Body of pancreas (tissue), 4 donors: ENCODE results near the gene ACBD6. TPM values are rescaled to one million over a fixed set of nuclear protein-coding genes. Genes with fewer than 3 reads are reported as not detected.

ENCODE experiments used
- ATAC-seq: fragments of 150-250 bp; one replicate; pipeline ENCODE4 v1.9.1; 2016
- DNase-seq, 4 donors: peaks; one replicate each; pipeline ENCODE4 v3.0.0-alpha.2; 2019
- H3K27ac ChIP-seq, 4 donors: fragments of 200-600 bp; sonication (generic); 1 replicate in 3 of 4; 2 replicates in 1 of 4; pipeline versions ENCODE4 v1.5.1 to v1.6.1; 2016 to 2019; ENCODE audit warnings: mild to moderate bottlenecking in 1 of 4, mixed read lengths in 1 of 4, moderate library complexity in 1 of 4
- H3K27me3 ChIP-seq, 2 donors: fragments of 200-600 bp; sonication (generic); one replicate each; pipeline ENCODE4 v1.6.0; 2016; ENCODE audit warnings: mild to moderate bottlenecking in 1 of 2
- H3K36me3 ChIP-seq, 2 donors: fragments of 200-600 bp; sonication (generic); replicated peaks in 1 of 2; 2 replicates each; pipeline ENCODE4 v1.5.1; 2016; ENCODE audit warnings: low read depth in 2 of 2; ENCODE audit not compliant: insufficient read depth in 1 of 2
- H3K4me1 ChIP-seq: fragments of 200-600 bp; sonication (generic); one replicate; pipeline ENCODE4 v1.6.0; 2016
- H3K4me3 ChIP-seq, 2 donors: fragments of 200-600 bp; sonication (generic); 1 replicate in 1 of 2; 2 replicates in 1 of 2; pipeline ENCODE4 v1.5.1; 2016 to 2019
- H3K9me3 ChIP-seq, 3 donors: fragments of 200-600 bp; sonication (generic); 1 replicate in 2 of 3; 2 replicates in 1 of 3; pipeline ENCODE4 v1.5.1; 2016
- CTCF ChIP-seq, 7 experiments: fragments of 450-650 bp in 4 of 7; fragments of 200-600 bp in 3 of 7; sonication (generic) in 3 of 7; IDR thresholded peaks; one replicate each; pipeline ENCODE4 v1.5.1; 2016 to 2019; ENCODE audit warnings: antibody characterized with exemption in 7 of 7
- POLR2A ChIP-seq, 3 donors: fragments of 450-650 bp; IDR thresholded peaks; one replicate each; pipeline ENCODE4 v1.6.1; 2016; ENCODE audit warnings: antibody characterized with exemption in 3 of 3, mild to moderate bottlenecking in 2 of 3
- WGBS, 2 donors: methylation state at CpG; one replicate each; pipeline ENCODE4 v1.1.5; 2017; 5-methylcytosine and 5-hydroxymethylcytosine counted together
- intact Hi-C: fragments of 100-400 bp; cut with DNase I; formaldehyde crosslinking; loops from one replicate; pipeline ENCODE4 v1.15.1; 2023
- total RNA-seq, 2 donors: library from RNA; depleted of rRNA; stranded (reverse); fragments of >200 nt; gene quantifications; one replicate each; pipeline ENCODE4 v1.1.0, GENCODE V29; 2016

ACBD6 gene
- total RNA-seq, 2 donors from 2014 or later = 37.4 to 49.4 TPM

DNA sequence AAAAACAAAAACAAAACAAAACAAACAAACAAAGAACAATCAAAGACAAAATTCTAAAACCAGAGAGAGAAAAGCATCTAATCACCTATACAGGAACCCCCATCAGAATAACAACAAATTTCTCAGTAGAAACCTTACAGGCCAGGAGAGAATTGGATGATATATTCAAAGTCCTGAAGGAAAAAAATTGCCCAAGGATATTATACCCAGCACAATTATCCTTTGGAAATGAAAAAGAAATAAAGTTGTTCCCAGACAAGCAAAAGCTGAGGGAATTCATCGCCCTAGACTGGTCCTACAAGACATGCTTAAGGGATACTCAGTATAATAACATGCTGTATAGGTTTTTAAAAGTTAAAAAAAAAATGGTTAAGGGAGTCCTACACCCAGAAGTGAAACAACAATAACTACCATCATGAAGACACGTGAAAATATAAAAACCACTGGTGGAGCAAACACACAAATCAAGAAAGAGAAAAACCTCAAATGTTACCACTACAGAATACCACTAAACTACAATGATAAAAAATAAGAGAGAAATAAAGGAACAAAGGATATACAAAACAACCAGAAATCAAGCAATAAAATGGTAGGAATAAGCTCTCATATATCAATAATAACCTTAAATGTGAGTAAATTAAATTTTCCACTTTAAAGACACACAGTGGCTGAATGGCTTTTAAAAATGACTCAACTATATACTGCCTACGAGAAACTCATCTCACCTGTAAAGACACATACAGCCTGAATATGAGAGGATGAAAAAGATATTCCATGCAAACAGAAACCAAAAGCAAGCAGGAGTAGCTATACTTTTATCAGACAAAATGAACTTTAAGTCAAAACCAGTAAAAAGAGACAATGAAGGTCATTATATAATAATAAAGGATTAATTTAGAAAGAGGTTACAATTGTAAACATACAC lies 121.9 kb downstream of the ACBD6 start:
- ATAC-seq (no peak), DNase-seq (no peak)
- Histone ChIP-seq H3K27me3 (no peaks in the 10 kb centered on the region), H3K4me1 (peaks cover 13% of the 10 kb centered on the region), H3K36me3 (no peaks in the 10 kb centered on the region), H3K9me3 (peaks cover 0 to 5% (median 0%) of the 10 kb centered on the region in 3 donors), H3K27ac (peak overlapping the region in 2 of 4 donors; percentile 6 to 29), H3K4me3 (no peak overlapping the region)
- TF ChIP-seq POLR2A (IDR thresholded peaks at IDR 0.05) = no peak
- TF ChIP-seq CTCF (IDR thresholded peaks at IDR 0.05) = no peak
- 94 to 97% methylated on average over 3 of the region's 3 CpGs for WGBS, 2 donors
- intact Hi-C loops = no loop called here

DNA sequence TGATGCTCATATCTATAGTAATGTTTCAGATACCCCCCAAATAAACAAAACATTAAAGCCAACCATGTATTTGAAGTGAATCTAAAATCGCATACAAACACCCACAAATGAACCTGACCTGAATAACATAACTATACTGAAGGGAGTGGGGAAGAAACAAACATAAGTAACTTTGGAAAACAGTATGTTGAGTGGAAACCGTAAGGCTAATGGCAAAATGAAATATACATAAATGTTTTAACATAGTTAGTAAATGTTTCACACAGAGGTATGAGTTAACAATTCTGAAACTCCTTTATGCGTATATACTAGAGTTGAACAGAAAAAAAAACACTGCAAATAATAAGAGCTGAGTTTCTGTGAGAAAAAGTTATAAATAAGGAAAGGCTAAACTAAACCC lies 125.6 kb downstream of the ACBD6 start:
- H3K36me3 ChIP-seq = no peaks in the 10 kb centered on the region
- intact Hi-C loops = no loop called here

GRCh38 chr1:180376253-180376652 lies 126.1 kb downstream of the ACBD6 start:
- intact Hi-C loops = no loop called here
- TF ChIP-seq POLR2A (IDR thresholded peaks at IDR 0.05) (no peak), CTCF (IDR thresholded peaks at IDR 0.05) (no peak)

More for the DNA sequence above, 125.6 kb downstream of the ACBD6 start:
- no peaks in the 10 kb centered on the region for H3K27me3 ChIP-seq
- no peak overlapping the region for H3K4me3 ChIP-seq
- no peak for TF ChIP-seq POLR2A (IDR thresholded peaks at IDR 0.05)
- TF ChIP-seq CTCF (IDR thresholded peaks at IDR 0.05) = no peak
- 97 to 99% methylated on average over 3 of the region's 3 CpGs for WGBS, 2 donors
- no peak for DNase-seq
- peaks cover 25% of the 10 kb centered on the region for H3K4me1 ChIP-seq
- no peak for ATAC-seq
- H3K27ac ChIP-seq = no peak overlapping the region
- peaks cover 0 to 5% (median 0%) of the 10 kb centered on the region in 3 donors for H3K9me3 ChIP-seq

DNA sequence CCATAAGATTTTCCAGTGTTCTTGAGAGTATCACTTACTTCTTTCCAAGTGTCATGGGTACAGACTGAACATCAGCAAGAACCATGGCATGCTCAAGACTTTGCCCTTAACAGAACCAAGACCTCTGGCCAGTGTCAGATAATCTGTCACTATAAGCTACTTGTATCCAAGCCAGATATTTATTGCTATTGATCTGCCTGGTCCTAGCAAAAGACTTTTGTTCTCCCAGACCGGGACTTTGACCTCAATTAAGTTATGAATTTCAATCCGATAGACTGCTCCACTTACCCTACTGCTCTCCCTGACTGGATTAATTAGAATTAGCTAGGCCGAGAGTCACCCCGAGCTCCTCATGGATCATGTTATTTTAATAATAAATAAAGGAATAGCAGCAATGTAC lies 129.6 kb downstream of the ACBD6 start:
- TF ChIP-seq POLR2A (IDR thresholded peaks at IDR 0.05) = no peak
- TF ChIP-seq CTCF (IDR thresholded peaks at IDR 0.05) = no peak
- Histone ChIP-seq H3K27me3 (no peaks in the 10 kb centered on the region), H3K27ac (no peak overlapping the region), H3K4me3 (no peak overlapping the region), H3K9me3 (no peaks in the 10 kb centered on the region), H3K36me3 (no peaks in the 10 kb centered on the region), H3K4me1 (peaks cover 22% of the 10 kb centered on the region)
- no peak for ATAC-seq
- DNase-seq = no peak
- intact Hi-C loops = no loop called here
- 49 to 55% methylated on average over 4 of the region's 4 CpGs for WGBS, 2 donors

More at GRCh38 chr1:180376253-180376652, 126.1 kb downstream of the ACBD6 start:
- Histone ChIP-seq H3K36me3 (no peaks in the 10 kb centered on the region), H3K27me3 (no peaks in the 10 kb centered on the region), H3K27ac (no peak overlapping the region), H3K4me1 (peaks cover 20% of the 10 kb centered on the region), H3K4me3 (no peak overlapping the region), H3K9me3 (peaks cover 0 to 5% (median 0%) of the 10 kb centered on the region in 3 donors)
- DNase-seq = no peak
- WGBS, 2 donors = 97 to 100% methylated on average over 1 of the region's 1 CpG
- no peak for ATAC-seq
